T-helper 17 cell (primary cell): ENCODE results near the gene XCL1. TPM values are rescaled to one million over a fixed set of nuclear protein-coding genes. Genes with fewer than 3 reads are reported as not detected.
"Not testable (repeated sequence)": the region's sequence is repeated elsewhere in the genome, so short reads cannot be mapped to it uniquely, and the experiment has no call there.

ENCODE experiments used
- ATAC-seq: fragments of 150-1000 bp; cut with Tn5 transposase; 2 replicates; pipeline ENCODE4 v1.10.0; 2021; ENCODE audit warnings: mild to moderate bottlenecking, moderate library complexity
- DNase-seq, 3 donors: peaks; one replicate each; pipeline versions ENCODE4 v3.0.0 to v3.0.0-alpha.2; 2020 to 2021
- H3K9me3 ChIP-seq: one replicate; pipeline ENCODE4 v1.7.0; 2013; ENCODE audit warnings: low read length, mild to moderate bottlenecking; ENCODE audit not compliant: control insufficient read depth, poor library complexity, severe bottlenecking
- H3K27ac Mint-ChIP-seq: one replicate; pipeline ENCODE4 v1.8.0; 2022; ENCODE audit warnings: mild to moderate bottlenecking, moderate library complexity, mixed read lengths
- H3K27me3 Mint-ChIP-seq: one replicate; pipeline ENCODE4 v1.8.0; 2022; ENCODE audit warnings: mixed read lengths
- H3K36me3 Mint-ChIP-seq: one replicate; pipeline ENCODE4 v1.8.0; 2022; ENCODE audit warnings: low read depth, mixed read lengths
- H3K4me1 Mint-ChIP-seq: one replicate; pipeline ENCODE4 v1.8.0; 2022; ENCODE audit warnings: mild to moderate bottlenecking, mixed read lengths
- H3K4me3 Mint-ChIP-seq: one replicate; pipeline ENCODE4 v1.8.0; 2022; ENCODE audit warnings: mild to moderate bottlenecking, moderate library complexity, mixed read lengths
- total RNA-seq, 4 donors: library from RNA in 2 of 4; stranded (reverse) in 2 of 4; gene quantifications; one replicate each; pipeline ENCODE4 v1.2.3 and lab custom pipeline; 2022 to 2026

XCL1 gene
- total RNA-seq, 2 donors from 2014 or later, result not detected

DNA sequence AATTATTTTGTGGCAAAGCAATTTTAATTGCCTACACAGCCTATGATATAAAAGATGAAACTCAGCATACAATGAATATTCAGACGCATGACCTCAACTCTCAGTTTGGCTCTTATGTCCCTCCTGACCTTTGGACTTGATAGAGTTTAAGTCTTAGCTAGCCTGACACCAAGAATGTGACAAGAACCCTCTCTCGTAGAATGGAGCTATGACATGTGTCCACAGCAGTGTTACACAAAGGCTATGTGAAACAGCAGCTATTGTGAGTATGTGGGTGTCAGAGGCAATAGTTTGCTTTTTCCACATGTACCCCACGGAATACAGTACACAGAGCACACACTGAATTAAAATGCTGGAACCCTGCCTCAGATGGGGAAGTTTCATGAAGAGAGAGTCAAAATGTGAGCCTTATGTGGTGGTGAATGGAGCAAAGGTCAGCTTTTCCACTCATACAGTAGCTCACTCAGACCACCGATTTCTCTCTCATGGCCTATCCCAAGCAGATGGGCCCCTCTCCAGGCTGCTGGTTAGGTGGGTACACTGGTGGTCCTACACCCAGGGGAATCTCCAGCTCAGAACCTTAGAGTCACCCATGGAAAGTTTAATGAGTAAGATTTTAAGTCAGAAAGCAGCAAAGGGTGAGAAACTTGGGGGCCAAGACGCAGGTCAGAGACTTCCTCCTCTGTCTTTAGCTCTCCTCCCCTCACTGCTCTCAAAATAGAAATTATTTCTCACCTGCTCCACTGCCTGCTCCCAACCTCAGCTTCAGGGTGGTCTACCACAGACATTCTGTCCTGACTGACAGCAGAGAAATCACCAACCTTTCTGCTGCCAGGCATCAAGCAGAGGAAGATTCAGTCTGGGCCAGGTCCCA is 22.5 kb upstream of the XCL1 start:
- Mint-ChIP-seq H3K4me3 (no peak overlapping the region), H3K27me3 (no peaks in the 10 kb centered on the region), H3K36me3 (peaks cover 2% of the 10 kb centered on the region), H3K27ac (no peak overlapping the region), H3K4me1 (peaks cover 5% of the 10 kb centered on the region)
- ATAC-seq (no peak), DNase-seq (no peak)
- no peaks in the 10 kb centered on the region for H3K9me3 ChIP-seq

DNA sequence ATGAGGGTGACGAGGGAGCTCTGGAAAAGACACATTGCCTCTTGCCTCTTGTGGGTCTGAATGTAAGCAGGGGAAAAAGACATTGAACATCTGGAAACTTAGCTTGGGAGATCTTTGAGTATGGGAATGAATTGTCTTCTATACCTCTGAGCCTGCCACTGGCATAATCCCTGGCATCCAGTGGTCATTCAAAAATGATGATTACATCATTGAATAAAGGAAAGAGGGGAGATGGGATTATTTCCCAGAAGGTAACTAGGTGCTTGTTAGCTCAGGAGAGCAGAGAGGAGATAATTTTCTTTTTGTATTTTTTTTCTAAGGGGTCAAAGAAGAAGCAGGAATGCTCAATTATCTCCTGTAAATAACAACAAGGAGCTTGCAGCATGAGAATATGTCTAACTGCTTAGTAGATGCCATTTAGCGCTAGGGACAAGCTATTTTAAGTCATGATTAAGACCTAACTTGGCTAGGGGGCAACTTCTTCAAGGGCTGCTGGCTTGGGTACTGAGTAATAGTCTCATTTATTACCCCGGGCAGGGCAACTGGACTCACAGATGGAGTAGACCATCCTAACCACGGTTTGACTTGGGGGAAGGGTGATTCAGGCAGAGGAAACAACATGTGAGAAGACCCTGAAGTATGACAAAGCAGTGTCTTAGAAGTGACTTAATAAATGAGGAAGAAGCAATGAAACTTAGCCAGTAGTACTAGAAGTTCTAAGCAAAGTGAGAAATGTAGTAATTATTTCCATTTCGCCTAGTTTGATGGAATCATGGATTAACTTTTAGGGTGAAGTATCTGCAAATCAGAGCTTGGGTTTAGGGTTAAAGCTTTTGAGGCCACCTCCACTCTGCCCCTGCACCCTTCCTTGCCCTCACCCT is 21.6 kb upstream of the XCL1 start:
- no peaks in the 10 kb centered on the region for H3K27me3 Mint-ChIP-seq
- H3K36me3 Mint-ChIP-seq, result peaks cover 2% of the 10 kb centered on the region
- DNase-seq (no peak), ATAC-seq (no peak)
- H3K9me3 ChIP-seq, result no peaks in the 10 kb centered on the region
- no peak overlapping the region for H3K4me3 Mint-ChIP-seq
- peaks cover 5% of the 10 kb centered on the region for H3K4me1 Mint-ChIP-seq
- no peak overlapping the region for H3K27ac Mint-ChIP-seq

DNA sequence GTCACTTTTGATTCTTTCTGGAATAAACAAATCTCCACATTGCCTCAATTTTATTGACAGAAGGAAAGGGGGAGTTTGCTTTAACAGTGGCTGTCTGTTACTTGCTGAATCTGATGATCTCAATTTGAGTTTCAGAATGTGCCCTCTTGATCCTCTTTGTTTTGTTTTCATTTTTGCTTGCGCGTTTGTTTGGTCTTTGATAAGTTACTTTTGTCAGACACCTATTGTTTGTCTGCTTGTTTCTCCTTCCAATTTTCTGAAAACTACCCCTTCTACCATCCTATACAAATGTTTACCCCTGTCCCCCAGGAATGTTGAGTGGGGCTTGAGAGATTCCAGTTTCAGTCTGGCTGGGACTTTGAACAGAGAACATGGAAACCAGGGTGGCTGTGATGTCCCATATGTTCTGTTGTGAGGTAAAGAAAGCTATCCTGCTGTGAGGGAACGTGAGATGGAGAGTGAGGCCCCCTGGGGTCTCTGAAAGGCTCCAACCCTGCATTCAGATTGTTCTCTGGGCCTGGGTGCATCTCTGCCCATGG is 20.8 kb upstream of the XCL1 start:
- DNase-seq, result no peak
- Mint-ChIP-seq H3K4me1 (peaks cover 5% of the 10 kb centered on the region), H3K27ac (no peak overlapping the region), H3K27me3 (no peaks in the 10 kb centered on the region), H3K4me3 (no peak overlapping the region), H3K36me3 (peaks cover 2% of the 10 kb centered on the region)
- ATAC-seq, result no peak
- H3K9me3 ChIP-seq, result peaks cover 3% of the 10 kb centered on the region

DNA sequence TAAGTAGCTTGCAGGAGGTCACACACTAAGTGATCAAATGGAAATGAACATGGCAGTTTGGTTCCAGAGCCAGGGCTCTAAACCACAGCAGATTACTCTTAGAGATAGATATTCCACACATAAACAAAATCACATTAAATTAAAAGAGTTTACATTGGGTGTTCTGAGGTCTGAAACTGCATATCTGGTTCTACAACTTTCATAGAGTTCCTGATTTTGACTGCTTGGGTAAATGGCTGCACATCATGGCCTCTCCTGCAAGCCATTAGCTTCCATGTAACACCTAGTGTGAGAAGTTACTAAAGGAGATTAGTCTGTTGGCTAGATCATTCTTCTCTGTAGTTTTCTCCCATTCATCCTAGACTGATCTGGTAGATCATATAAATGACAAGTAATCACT is 19.8 kb upstream of the XCL1 start:
- Mint-ChIP-seq H3K4me1 (peaks cover 5% of the 10 kb centered on the region), H3K27me3 (no peaks in the 10 kb centered on the region), H3K27ac (no peak overlapping the region)

DNA sequence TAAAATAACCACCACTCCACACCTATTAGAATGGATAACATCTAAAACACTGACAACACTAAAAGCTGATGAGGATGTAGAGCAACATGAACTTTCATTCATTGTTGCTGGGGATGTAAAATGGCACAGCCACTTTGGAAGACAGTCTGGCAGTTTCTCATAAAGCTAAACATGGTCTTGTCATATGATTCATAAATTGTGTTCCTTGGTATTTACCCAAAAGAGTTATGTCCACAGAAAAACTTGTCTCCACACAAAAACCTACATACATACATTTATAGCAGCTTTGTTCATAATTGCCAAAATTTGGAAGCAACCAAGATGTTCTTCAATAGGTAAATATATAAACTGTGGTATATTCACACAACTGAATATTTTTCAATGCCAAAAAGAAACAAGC is 16.0 kb upstream of the XCL1 start:
- no peaks in the 10 kb centered on the region for H3K27me3 Mint-ChIP-seq
- no peak overlapping the region for H3K4me3 Mint-ChIP-seq
- no peak for DNase-seq
- H3K4me1 Mint-ChIP-seq, result peaks cover 5% of the 10 kb centered on the region
- no peak overlapping the region for H3K27ac Mint-ChIP-seq
- peaks cover 3% of the 10 kb centered on the region for H3K9me3 ChIP-seq
- no peak for ATAC-seq
- peaks cover 2% of the 10 kb centered on the region for H3K36me3 Mint-ChIP-seq

More for the DNA sequence above, 19.8 kb upstream of the XCL1 start:
- no peak overlapping the region for H3K4me3 Mint-ChIP-seq
- no peaks in the 10 kb centered on the region for H3K36me3 Mint-ChIP-seq
- peaks cover 3% of the 10 kb centered on the region for H3K9me3 ChIP-seq
- DNase-seq, result no peak
- no peak for ATAC-seq

- Mint-ChIP-seq H3K4me3 (no peak overlapping the region), H3K4me1 (peaks cover 5% of the 10 kb centered on the region), H3K36me3 (peaks cover 2% of the 10 kb centered on the region), H3K27ac (no peak overlapping the region), H3K27me3 (no peaks in the 10 kb centered on the region)
- ATAC-seq (no peak), DNase-seq (no peak)
- peaks cover 3% of the 10 kb centered on the region for H3K9me3 ChIP-seq
Observed at GRCh38 chr1:168561989-168562388, 14.4 kb upstream of the XCL1 start.

- no peak for ATAC-seq
- no peaks in the 10 kb centered on the region for H3K9me3 ChIP-seq
- no peak overlapping the region for H3K4me3 Mint-ChIP-seq
Observed at GRCh38 chr1:168565825-168566224, 10.6 kb upstream of the XCL1 start.

DNA sequence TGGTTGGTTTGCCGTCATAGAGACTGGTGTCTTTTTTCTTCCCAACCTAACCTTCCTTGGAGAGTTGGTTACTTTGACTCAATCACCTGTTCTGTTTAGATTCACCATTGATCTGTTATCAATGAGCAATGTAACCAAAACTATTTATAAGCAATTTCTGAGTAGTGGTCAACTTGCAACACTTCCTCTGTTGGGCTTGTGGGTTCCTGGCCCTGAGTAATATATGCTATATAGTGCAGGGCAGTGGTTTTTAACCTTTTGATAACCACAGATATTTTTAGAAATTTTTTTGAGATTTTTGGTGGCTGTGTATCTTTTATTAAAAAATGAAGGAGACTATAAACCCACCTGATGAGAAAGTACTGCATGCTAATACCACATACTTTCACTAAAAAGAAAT is 9.4 kb upstream of the XCL1 start:
- H3K27me3 Mint-ChIP-seq, result no peaks in the 10 kb centered on the region
- H3K9me3 ChIP-seq, result no peaks in the 10 kb centered on the region
- peaks cover under 1% of the 10 kb centered on the region for H3K36me3 Mint-ChIP-seq
- ATAC-seq, result no peak
- DNase-seq, result no peak
- no peak overlapping the region for H3K4me3 Mint-ChIP-seq
- H3K4me1 Mint-ChIP-seq, result no peaks in the 10 kb centered on the region
- no peak overlapping the region for H3K27ac Mint-ChIP-seq

More at GRCh38 chr1:168565825-168566224, 10.6 kb upstream of the XCL1 start:
- DNase-seq, result no peak
- H3K4me1 Mint-ChIP-seq, result no peaks in the 10 kb centered on the region
- no peak overlapping the region for H3K27ac Mint-ChIP-seq
- H3K27me3 Mint-ChIP-seq, result no peaks in the 10 kb centered on the region
- H3K36me3 Mint-ChIP-seq, result peaks cover 2% of the 10 kb centered on the region

DNA sequence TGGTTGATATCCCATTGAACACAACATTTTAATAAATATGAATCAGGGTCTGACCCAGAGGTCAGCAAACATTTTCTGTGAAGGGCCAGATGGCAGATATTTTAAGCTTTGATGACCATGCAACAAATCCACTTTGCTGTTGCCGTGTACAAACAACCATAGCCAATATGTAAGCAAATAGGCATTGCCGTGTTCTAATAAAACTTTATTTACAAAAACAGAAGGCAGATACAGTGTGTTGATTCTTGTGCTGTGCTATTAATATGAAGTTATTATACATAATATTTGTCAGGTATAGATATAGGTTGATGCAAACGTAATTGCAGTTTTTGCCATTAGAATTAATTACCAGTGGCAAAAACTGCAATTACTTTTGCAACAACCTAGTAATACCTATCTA is 8.8 kb upstream of the XCL1 start:
- Mint-ChIP-seq H3K27me3 (no peaks in the 10 kb centered on the region), H3K4me1 (no peaks in the 10 kb centered on the region), H3K27ac (no peak overlapping the region), H3K4me3 (no peak overlapping the region), H3K36me3 (no peaks in the 10 kb centered on the region)
- H3K9me3 ChIP-seq, result no peaks in the 10 kb centered on the region
- ATAC-seq, result no peak
- DNase-seq, result no peak

GRCh38 chr1:168568346-168568745 is 8.1 kb upstream of the XCL1 start:
- no peak overlapping the region for H3K27ac Mint-ChIP-seq
- H3K4me3 Mint-ChIP-seq, result no peak overlapping the region
- ATAC-seq (no peak), DNase-seq (no peak)
- no peaks in the 10 kb centered on the region for H3K9me3 ChIP-seq
- no peaks in the 10 kb centered on the region for H3K36me3 Mint-ChIP-seq
- H3K27me3 Mint-ChIP-seq, result no peaks in the 10 kb centered on the region
- no peaks in the 10 kb centered on the region for H3K4me1 Mint-ChIP-seq

DNA sequence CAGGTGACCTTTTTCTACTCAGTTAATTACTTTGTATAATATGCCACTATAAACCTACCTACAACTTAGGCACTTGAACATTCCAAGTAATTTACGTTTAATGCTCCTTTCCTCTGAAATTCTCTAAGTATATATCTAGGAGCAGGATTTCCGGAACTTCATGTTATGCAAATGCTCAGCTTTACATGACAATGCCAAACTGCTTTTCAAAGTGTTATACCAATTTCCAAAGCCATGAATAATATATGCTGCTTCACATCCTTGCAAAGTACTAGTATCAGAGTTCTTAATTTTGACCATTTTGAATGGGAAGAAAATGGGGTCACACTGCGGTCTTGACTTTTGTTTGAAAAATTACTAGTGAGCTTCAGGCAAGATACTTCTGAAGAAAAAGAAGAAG is 5.8 kb upstream of the XCL1 start:
- Mint-ChIP-seq H3K27me3 (no peaks in the 10 kb centered on the region), H3K4me3 (no peak overlapping the region), H3K27ac (no peak overlapping the region), H3K4me1 (peaks cover 5% of the 10 kb centered on the region), H3K36me3 (no peaks in the 10 kb centered on the region)
- no peak for ATAC-seq
- H3K9me3 ChIP-seq, result no peaks in the 10 kb centered on the region
- no peak for DNase-seq

DNA sequence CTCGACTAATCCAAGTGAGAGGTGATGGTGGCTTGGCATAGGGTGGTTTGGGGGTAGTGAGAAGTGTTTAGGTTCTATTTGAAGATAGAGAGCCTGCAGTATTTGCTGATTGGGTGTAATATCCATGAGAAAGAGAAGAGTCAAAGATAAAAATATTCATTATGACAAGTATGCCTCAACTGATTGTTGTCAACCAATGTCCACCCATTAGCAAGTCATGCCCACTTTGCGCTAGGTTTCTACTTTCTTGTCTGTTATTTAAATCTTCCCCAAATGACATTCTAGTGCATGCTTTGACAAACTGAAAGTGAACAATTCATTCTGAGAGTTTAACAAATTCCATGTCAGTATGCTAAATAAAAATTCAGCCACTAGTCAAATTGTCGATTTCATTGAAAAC is 3.8 kb upstream of the XCL1 start:
- H3K4me3 Mint-ChIP-seq, result no peak overlapping the region
- ATAC-seq, result no peak
- no peak for DNase-seq
- no peaks in the 10 kb centered on the region for H3K9me3 ChIP-seq
- H3K27me3 Mint-ChIP-seq, result no peaks in the 10 kb centered on the region
- no peak overlapping the region for H3K27ac Mint-ChIP-seq
- no peaks in the 10 kb centered on the region for H3K36me3 Mint-ChIP-seq
- H3K4me1 Mint-ChIP-seq, result peaks cover 7% of the 10 kb centered on the region

GRCh38 chr1:168574234-168574633 is 2.2 kb upstream of the XCL1 start:
- H3K27me3 Mint-ChIP-seq, H3K4me1 Mint-ChIP-seq, H3K36me3 Mint-ChIP-seq, H3K27ac Mint-ChIP-seq, H3K4me3 Mint-ChIP-seq, DNase-seq, H3K9me3 ChIP-seq, ATAC-seq: not testable (repeated sequence)
